ENCODE measurements around the gene MAML2. TPM values are rescaled to one million over a fixed set of nuclear protein-coding genes. Genes with fewer than 3 reads are reported as not detected.
A peak's percentile ranks its signal among the peaks of the same experiment; 100 is the strongest.
"Not testable (repeated sequence)": the region's sequence is repeated elsewhere in the genome, so short reads cannot be mapped to it uniquely, and the experiment has no call there.

Gene MAML2
- polyA plus RNA-seq, 12 donors = 4.5 to 17.5 (median 5.7) TPM; not detected in 1

DNA sequence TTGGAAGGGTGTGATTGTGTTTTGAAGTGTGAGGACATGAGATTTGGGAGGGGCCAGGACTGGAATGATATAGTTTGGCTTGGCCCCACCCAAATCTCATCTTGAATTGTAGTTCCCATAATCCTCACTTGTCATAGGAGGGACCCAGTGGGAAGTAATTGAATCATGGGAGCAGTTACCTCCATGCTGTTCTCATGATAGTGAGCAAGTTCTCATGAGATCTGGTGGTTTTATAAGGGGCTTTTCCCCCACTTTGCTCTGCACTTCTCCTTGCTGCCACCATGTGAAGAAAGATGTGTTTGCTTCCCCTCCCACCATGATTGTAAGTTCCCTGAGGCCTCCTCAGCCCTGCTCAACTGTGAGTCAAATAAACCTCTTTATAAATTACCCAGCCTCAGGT is 71.6 kb downstream of the MAML2 start:
- DNase-seq = not testable (repeated sequence)

GRCh38 chr11:96268527-96268926 is 74.5 kb downstream of the MAML2 start:
- not testable (repeated sequence) for DNase-seq

- DNase-seq = no peak
Observed at GRCh38 chr11:96267496-96268032, 75.4 kb downstream of the MAML2 start.

DNA sequence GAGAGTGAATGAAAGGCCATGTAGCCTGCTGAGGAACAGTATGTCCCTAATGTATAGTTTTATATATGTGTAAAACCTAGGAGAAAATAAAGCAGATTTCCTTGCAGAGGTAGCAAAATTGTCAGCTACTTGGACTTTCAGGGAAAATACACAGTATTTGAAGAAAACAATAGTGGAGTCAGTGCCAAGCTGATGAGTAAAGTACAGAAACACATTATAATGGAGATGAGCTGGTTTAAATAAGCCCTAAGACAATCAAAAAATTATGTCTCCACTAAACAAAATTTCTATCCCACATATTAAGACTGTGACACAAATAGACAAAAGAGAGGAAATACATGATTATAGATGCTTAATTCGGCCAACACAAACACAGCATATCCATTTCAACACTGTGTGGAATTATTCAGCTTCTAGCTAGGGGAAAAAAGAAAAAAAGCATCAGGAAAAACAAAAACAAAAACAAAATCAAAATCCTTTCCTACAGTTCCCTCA is 75.9 kb downstream of the MAML2 start:
- DNase-seq = no peak

- DNase-seq = no peak
Observed at GRCh38 chr11:96265972-96266371, 77.0 kb downstream of the MAML2 start.

DNA sequence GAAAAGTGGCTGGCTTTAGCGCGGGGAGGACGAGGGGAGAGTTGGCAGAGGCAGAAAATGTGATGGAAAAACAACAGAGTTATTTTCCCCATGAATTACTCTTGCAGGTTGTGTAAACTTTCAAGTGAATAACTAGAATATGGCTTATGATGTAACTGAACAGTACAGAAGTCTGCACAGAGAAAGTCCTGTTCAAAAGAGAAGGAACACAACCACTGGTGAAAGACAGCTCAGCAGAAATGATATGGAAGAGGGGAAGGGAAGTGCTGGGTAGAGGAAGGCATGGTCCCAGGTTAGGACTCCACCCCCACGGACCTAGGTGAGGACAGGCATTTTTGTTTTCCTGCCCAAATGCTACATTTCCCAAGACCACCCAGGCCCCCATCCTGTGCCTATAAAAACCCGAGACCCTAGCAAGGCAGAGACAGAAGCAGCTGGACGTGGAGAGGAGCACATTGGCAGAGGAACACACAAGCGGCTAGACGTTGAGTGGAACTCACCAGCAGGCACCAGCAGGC is 77.7 kb downstream of the MAML2 start:
- DNase-seq = no peak

DNA sequence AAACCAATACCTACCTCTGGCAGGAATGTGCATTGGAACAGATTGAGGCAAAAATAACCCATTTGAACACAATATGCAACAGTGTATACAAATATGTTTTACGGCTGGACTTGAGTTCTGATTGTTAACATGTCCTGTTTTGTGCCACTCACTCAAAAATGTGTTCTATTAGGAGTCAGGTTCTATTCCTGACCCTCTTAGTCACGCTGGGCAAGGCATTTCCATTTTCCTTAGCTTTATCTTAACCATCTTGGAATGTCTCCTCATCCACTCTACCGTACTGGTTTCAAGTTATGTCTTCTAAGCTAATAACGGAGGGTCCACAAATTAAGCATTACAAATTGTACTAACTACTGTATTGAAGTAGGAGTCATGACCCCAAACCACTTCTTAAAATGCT is 78.6 kb downstream of the MAML2 start:
- DNase-seq = no peak

DNA sequence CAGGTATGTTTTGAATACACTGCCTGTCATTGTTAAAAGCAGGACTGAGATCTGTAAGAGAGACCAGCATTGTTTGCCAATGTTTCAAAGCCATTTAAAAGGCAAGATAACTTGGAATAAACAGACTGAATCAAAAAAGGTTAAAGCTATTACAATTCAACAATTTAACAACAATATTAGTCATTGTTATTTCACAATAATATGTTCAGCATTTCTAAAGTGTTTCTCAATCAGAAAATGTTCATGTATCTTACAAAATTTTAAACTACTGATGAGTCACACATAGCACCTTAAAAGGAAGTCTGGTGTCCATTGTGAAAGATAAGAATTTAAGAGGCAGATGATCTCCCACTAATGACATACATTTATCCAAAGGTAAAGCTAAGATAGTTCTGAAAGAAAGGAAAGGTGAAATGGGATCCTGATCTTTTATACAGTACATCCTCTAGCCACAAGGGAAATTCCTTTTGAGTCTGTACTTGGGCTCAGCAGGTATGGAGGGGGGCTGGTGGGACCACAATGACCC is 79.7 kb downstream of the MAML2 start:
- no peak for DNase-seq

DNA sequence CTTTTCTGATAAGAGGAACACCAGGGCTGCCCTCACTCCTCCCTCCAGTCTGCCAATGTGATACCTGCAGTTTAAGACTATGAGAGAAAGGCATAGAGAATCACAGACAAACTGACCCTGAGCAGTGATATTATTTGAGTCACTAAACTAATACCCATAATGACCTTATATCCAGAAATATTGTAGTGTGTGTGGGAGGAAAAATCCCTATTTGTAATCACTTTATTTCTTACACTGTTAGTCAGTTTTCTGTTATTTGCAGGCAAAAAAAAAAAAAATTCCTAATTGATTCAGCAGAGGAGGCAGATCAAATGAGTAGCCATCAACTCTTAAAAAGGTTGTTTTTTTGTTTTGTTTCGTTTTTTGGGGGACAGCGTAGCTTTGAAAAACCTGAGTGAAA is 82.5 kb downstream of the MAML2 start:
- DNase-seq = no peak

DNA sequence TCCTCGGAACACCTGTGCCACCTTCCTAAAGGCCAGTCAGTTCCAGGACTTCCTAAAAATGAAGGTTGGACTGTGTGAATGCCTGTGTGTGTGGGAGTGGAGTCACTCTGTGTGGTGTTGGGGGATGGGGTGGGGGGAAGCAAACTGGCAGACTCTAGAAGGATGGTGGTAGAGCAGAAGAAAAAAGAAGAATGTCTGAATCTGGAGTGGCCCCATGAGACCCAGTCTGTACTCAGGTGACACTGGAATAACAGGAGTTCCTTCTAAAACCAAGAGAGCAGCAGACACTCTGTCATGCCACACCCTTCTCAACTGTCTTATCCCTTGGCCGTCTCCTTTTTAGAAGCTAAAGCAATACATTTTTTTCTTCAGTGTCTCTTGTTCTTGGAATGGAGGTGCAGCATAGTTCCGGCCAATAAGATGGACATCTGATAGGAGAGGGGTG is 82.9 kb downstream of the MAML2 start:
- DNase-seq = no peak

- DNase-seq = no peak
Observed at GRCh38 chr11:96259134-96259830, 83.7 kb downstream of the MAML2 start.

DNA sequence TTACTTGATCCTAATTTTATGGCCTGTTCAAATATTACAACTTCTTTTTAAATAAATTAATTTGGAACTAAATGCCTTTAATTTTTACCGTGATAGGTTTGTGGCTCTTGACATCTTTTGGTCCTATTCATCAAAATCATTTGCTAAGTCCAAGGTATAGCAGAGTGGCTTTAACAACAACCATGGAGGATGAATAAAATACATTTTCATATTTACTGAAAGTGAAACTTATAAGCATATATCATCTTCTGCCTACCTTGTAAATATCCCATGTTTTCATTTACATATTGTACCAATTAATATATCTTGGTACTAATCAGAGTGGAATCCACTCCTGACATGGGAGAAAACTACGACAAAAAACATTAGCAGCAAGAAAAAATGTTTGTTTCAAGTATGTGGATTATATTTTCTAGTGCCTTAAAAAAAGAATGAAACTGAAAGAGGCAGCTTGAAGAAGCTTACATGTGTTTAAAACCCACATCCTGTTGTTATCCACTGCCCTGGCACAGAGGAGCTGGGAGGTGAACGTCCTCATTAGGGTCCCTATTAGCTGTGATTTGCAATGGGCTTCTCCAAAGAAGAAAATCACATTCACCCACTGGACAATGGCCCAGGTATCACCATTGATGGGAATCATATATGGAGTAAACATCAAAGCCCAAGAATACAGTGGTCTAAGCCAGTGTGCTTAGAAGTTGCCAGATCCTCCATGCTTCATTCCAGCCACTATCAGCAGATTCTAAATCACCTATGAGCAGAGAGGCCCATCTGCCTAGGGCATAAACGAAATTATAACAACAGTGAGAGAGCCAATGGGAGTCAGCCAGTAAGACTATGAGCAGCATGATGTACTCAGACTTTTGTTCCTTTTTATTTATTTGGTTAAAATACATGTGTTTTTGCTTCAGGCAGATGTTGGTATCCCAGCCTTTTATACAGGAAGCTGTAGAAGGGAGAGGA is 84.7 kb downstream of the MAML2 start:
- DNase-seq = no peak

GRCh38 chr11:96257036-96257435 is 86.0 kb downstream of the MAML2 start:
- DNase-seq = no peak

- no peak for DNase-seq
Observed at GRCh38 chr11:96256215-96257011, 86.6 kb downstream of the MAML2 start.

- no peak for DNase-seq
Observed at GRCh38 chr11:96254854-96255253, 88.1 kb downstream of the MAML2 start.

GRCh38 chr11:96254087-96254486 is 88.9 kb downstream of the MAML2 start:
- DNase-seq = no peak

- no peak for DNase-seq
Observed at GRCh38 chr11:96246718-96247552, 96.1 kb downstream of the MAML2 start.

GRCh38 chr11:96242971-96243647 is 99.9 kb downstream of the MAML2 start:
- DNase-seq = peak; percentile 95

GRCh38 chr11:96242191-96242847 is 100.7 kb downstream of the MAML2 start:
- no peak for DNase-seq

Data from muscle of arm (tissue), 12 donors.